Liver (tissue), 3 donors: ENCODE results near the gene PRSS56.

ENCODE experiments used
- EGR1 ChIP-seq, 2 donors: IDR thresholded peaks; 2 replicates each; pipeline ENCODE4 v1.6.1; 2016 to 2018; ENCODE audit warnings: antibody characterized with exemption in 2 of 2, low read depth in 2 of 2
- JUND ChIP-seq, 2 donors: IDR thresholded peaks; 2 replicates each; pipeline ENCODE4 v1.6.1; 2016; ENCODE audit warnings: antibody characterized with exemption in 2 of 2
- RAD21 ChIP-seq, 2 donors: IDR thresholded peaks; 2 replicates each; pipeline ENCODE4 v1.6.1; 2016; ENCODE audit warnings: antibody characterized with exemption in 2 of 2, mild to moderate bottlenecking in 2 of 2
- SP1 ChIP-seq: IDR thresholded peaks from 2 replicates; pipeline ENCODE4 v1.6.1; 2018; ENCODE audit warnings: antibody characterized with exemption, mild to moderate bottlenecking
- TAF1 ChIP-seq: conservative IDR thresholded peaks from 2 replicates; pipeline ENCODE4 v1.6.1; 2016; ENCODE audit warnings: antibody characterized with exemption, mild to moderate bottlenecking
- TF ChIP-seq, protein P1 (sequence below): fragments of 150-350 bp; IDR thresholded peaks from 2 replicates; pipeline ENCODE4 v1.5.1; 2017; ENCODE audit warnings: improper control_type of control experiment, low read depth, low read length; ENCODE audit not compliant: missing input control
- TF ChIP-seq, protein P2 (sequence below): IDR thresholded peaks from 2 replicates; pipeline ENCODE4 v1.6.1; 2016; ENCODE audit warnings: antibody characterized with exemption, mild to moderate bottlenecking
- donor health status: healthy.
- donor health status: healthy.

DNA sequence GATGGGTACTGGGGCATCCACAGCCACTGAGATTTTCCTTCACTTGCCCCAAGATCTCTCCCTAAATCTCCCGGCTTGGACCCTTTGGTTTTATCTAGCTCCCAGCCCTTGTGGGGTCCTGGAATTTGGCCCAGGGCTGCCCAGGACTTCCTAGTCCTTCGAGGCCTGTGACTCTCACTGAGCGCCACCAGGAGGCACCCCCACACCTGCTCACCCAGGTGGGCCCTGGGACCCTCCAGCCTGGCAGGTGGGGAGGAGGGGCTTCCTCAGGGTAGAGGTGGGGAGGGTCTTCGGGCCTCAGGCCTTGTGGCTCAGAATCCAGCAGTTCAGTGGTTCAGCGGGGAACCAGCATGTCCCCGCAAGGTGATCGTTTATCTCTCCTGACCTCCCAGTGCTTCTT is 11.9 kb upstream of the PRSS56 start:
- TF ChIP-seq, protein P1, sequence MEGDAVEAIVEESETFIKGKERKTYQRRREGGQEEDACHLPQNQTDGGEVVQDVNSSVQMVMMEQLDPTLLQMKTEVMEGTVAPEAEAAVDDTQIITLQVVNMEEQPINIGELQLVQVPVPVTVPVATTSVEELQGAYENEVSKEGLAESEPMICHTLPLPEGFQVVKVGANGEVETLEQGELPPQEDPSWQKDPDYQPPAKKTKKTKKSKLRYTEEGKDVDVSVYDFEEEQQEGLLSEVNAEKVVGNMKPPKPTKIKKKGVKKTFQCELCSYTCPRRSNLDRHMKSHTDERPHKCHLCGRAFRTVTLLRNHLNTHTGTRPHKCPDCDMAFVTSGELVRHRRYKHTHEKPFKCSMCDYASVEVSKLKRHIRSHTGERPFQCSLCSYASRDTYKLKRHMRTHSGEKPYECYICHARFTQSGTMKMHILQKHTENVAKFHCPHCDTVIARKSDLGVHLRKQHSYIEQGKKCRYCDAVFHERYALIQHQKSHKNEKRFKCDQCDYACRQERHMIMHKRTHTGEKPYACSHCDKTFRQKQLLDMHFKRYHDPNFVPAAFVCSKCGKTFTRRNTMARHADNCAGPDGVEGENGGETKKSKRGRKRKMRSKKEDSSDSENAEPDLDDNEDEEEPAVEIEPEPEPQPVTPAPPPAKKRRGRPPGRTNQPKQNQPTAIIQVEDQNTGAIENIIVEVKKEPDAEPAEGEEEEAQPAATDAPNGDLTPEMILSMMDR, result no peak
- TF ChIP-seq, protein P2, sequence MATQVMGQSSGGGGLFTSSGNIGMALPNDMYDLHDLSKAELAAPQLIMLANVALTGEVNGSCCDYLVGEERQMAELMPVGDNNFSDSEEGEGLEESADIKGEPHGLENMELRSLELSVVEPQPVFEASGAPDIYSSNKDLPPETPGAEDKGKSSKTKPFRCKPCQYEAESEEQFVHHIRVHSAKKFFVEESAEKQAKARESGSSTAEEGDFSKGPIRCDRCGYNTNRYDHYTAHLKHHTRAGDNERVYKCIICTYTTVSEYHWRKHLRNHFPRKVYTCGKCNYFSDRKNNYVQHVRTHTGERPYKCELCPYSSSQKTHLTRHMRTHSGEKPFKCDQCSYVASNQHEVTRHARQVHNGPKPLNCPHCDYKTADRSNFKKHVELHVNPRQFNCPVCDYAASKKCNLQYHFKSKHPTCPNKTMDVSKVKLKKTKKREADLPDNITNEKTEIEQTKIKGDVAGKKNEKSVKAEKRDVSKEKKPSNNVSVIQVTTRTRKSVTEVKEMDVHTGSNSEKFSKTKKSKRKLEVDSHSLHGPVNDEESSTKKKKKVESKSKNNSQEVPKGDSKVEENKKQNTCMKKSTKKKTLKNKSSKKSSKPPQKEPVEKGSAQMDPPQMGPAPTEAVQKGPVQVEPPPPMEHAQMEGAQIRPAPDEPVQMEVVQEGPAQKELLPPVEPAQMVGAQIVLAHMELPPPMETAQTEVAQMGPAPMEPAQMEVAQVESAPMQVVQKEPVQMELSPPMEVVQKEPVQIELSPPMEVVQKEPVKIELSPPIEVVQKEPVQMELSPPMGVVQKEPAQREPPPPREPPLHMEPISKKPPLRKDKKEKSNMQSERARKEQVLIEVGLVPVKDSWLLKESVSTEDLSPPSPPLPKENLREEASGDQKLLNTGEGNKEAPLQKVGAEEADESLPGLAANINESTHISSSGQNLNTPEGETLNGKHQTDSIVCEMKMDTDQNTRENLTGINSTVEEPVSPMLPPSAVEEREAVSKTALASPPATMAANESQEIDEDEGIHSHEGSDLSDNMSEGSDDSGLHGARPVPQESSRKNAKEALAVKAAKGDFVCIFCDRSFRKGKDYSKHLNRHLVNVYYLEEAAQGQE, result no peak
- TF ChIP-seq TAF1, result no peak
- TF ChIP-seq EGR1 (IDR thresholded peaks at IDR 0.05; ENCODE audit: low read depth in 2 of 2), result no peak
- TF ChIP-seq SP1, result no peak
- no peak for TF ChIP-seq RAD21 (IDR thresholded peaks at IDR 0.05)
- TF ChIP-seq JUND (IDR thresholded peaks at IDR 0.05), result no peak
